Activated T-helper 1 cell treated with anti-CD3 and anti-CD28 coated beads, Interleukin-2, amount 50 U/mL, for 16 hours (primary cell): ENCODE measurements around the gene RPP40.
"Not testable (repeated sequence)": the region's sequence is repeated elsewhere in the genome, so short reads cannot be mapped to it uniquely, and the experiment has no call there.

Source experiments
- DNase-seq, 2 donors: peaks; one replicate each; pipeline ENCODE4 v3.0.0-alpha.2; 2020; ENCODE audit warnings: low read depth in 1 of 2, low spot score in 1 of 2

Gene RPP40

GRCh38 chr6:5020142-5020541 is 16.3 kb upstream of the RPP40 start:
- DNase-seq = no peak

GRCh38 chr6:5014072-5014561 is 10.3 kb upstream of the RPP40 start:
- no peak for DNase-seq

- no peak for DNase-seq
Observed at GRCh38 chr6:5012519-5012918, 8.7 kb upstream of the RPP40 start.

- DNase-seq = no peak
Observed at GRCh38 chr6:5011346-5011745, 7.5 kb upstream of the RPP40 start.

GRCh38 chr6:5007531-5007930 is 3.7 kb upstream of the RPP40 start:
- DNase-seq = no peak

GRCh38 chr6:5006222-5006621 is 2.4 kb upstream of the RPP40 start:
- DNase-seq = no peak

GRCh38 chr6:5005038-5005433 is 1.2 kb upstream of the RPP40 start:
- DNase-seq = not testable (repeated sequence)

- DNase-seq = no peak
Observed at GRCh38 chr6:5004373-5005037, 668 bp upstream of the RPP40 start.

- DNase-seq = no peak
Observed at GRCh38 chr6:4999586-4999985, 4.3 kb downstream of the RPP40 start.

- DNase-seq = no peak
Observed at GRCh38 chr6:4997862-4998261, 6.0 kb downstream of the RPP40 start.

GRCh38 chr6:4994741-4995140 is 9.1 kb downstream of the RPP40 start:
- no peak for DNase-seq

GRCh38 chr6:4987432-4987831 is 16.4 kb downstream of the RPP40 start:
- no peak for DNase-seq

GRCh38 chr6:4986999-4987398 is 16.8 kb downstream of the RPP40 start:
- DNase-seq = no peak

GRCh38 chr6:4983322-4983721 is 20.5 kb downstream of the RPP40 start:
- no peak for DNase-seq

GRCh38 chr6:4981761-4982160 is 22.1 kb downstream of the RPP40 start:
- no peak for DNase-seq

GRCh38 chr6:4979426-4979825 is 24.4 kb downstream of the RPP40 start:
- DNase-seq = no peak

GRCh38 chr6:4977468-4977867 is 26.4 kb downstream of the RPP40 start:
- no peak for DNase-seq

- DNase-seq = no peak
Observed at GRCh38 chr6:4975506-4975905, 28.3 kb downstream of the RPP40 start.

- DNase-seq = no peak
Observed at GRCh38 chr6:4974962-4975361, 28.9 kb downstream of the RPP40 start.

- no peak for DNase-seq
Observed at GRCh38 chr6:4973982-4974745, 29.7 kb downstream of the RPP40 start.

GRCh38 chr6:4973415-4973814 is 30.4 kb downstream of the RPP40 start:
- no peak for DNase-seq

- no peak for DNase-seq
Observed at GRCh38 chr6:4972438-4972837, 31.4 kb downstream of the RPP40 start.

- DNase-seq = no peak
Observed at GRCh38 chr6:4971851-4972250, 32.0 kb downstream of the RPP40 start.
